Sigmoid colon (tissue), 7 donors: Measurements from ENCODE around the gene HRC. TPM values are rescaled to one million over a fixed set of nuclear protein-coding genes. Genes with fewer than 3 reads are reported as not detected.

Experiments used
- DNase-seq: peaks from one replicate; pipeline ENCODE4 v3.0.0-alpha.2; 2019
- H3K27ac ChIP-seq, 4 donors: fragments of 200-600 bp; sonication (generic); one replicate each; pipeline ENCODE4 v1.5.1; 2016 to 2019; ENCODE audit warnings: mild to moderate bottlenecking in 1 of 4
- H3K27me3 ChIP-seq, 3 donors: fragments of 200-600 bp; sonication (generic); one replicate each; pipeline ENCODE4 v1.5.1; 2019; ENCODE audit warnings: mild to moderate bottlenecking in 1 of 3
- H3K36me3 ChIP-seq, 4 donors: fragments of 200-600 bp; sonication (generic); one replicate each; pipeline ENCODE4 v1.5.1; 2016 to 2019
- H3K4me1 ChIP-seq, 4 donors: fragments of 200-600 bp; sonication (generic); one replicate each; pipeline ENCODE4 v1.5.1; 2017 to 2019
- H3K4me3 ChIP-seq, 4 donors: fragments of 200-600 bp; sonication (generic); one replicate each; pipeline ENCODE4 v1.5.1; 2017 to 2019; ENCODE audit warnings: mild to moderate bottlenecking in 2 of 4, moderate library complexity in 1 of 4
- H3K9me3 ChIP-seq, 4 donors: fragments of 200-600 bp in 3 of 4; sonication (generic) in 3 of 4; one replicate each; pipeline versions ENCODE4 v1.5.1 to v1.6.1; 2013 to 2019
- CTCF ChIP-seq, 4 experiments: fragments of 450-650 bp in 3 of 4; fragments of 200-600 bp in 1 of 4; IDR thresholded peaks; one replicate each; pipeline ENCODE4 v1.5.1; 2016 to 2019; ENCODE audit warnings: antibody characterized with exemption in 4 of 4, mild to moderate bottlenecking in 3 of 4, moderate library complexity in 2 of 4
- EP300 ChIP-seq, 4 donors: sonication (generic); formaldehyde crosslinking; IDR thresholded peaks; one replicate each; pipeline ENCODE4 v1.6.1; 2017; ENCODE audit warnings: antibody characterized with exemption in 4 of 4
- POLR2A ChIP-seq, 2 donors: fragments of 450-650 bp; IDR thresholded peaks; one replicate each; pipeline ENCODE4 v1.6.1; 2016; ENCODE audit warnings: antibody characterized with exemption in 2 of 2, mild to moderate bottlenecking in 2 of 2, moderate library complexity in 2 of 2
- POLR2AphosphoS5 ChIP-seq, 4 donors: sonication (generic); formaldehyde crosslinking; IDR thresholded peaks; one replicate each; pipeline ENCODE4 v1.6.1; 2017; ENCODE audit warnings: antibody characterized with exemption in 4 of 4
- WGBS, 2 donors: extraction: QIAGEN DNeasy Blood & Tissue Kit; methylation state at CpG; one replicate each; pipeline ENCODE4 v1.1.7; 2013; 5-methylcytosine and 5-hydroxymethylcytosine counted together
- intact Hi-C: fragments of 100-400 bp; cut with DNase I; formaldehyde crosslinking; loops from one replicate; pipeline ENCODE4 v1.15.1; 2023
- polyA plus RNA-seq, 3 donors: library from polyadenylated mRNA; stranded (reverse); fragments of 200-250 nt; gene quantifications; one replicate each; pipeline ENCODE4 v1.2.3, GENCODE V29; 2013
- total RNA-seq, 4 donors: library from RNA; depleted of rRNA; stranded (reverse); fragments of >200 nt; gene quantifications; one replicate each; pipeline ENCODE4 v1.1.0, GENCODE V29; 2016
- donor health status: healthy with polysubstance abuse.
- donor health status: Bipolar disorder and iron deficiency.
- donor health status: healthy.

HRC gene
- total and polyA plus RNA-seq, 7 donors = 0.16 to 6.6 (median 0.83) TPM

- Histone ChIP-seq H3K36me3 (no peaks in the 10 kb centered on the region), H3K4me1 (peaks cover 0 to 33% (median 28%) of the 10 kb centered on the region in 4 donors), H3K4me3 (peak within 1 kb of the TSS; percentile 33 to 69 (median 66)), H3K9me3 (no peaks in the 10 kb centered on the region), H3K27ac (peak within 1 kb of the TSS; percentile 91 to 96 (median 95)), H3K27me3 (no peaks in the 10 kb centered on the region)
- peak; percentile 80 for DNase-seq
- intact Hi-C loops = no loop called here
- no peak for TF ChIP-seq POLR2A (IDR thresholded peaks at IDR 0.05)
- peak in 2 of 4 donors; percentile 32 to 40 for TF ChIP-seq POLR2AphosphoS5 (IDR thresholded peaks at IDR 0.05)
- 1% methylated on average over 90 of the region's 90 CpGs for WGBS, 2 donors
Measured at GRCh38 chr19:49119411-49120324, 35.5 kb downstream of the HRC start, which contains the start of gene PPFIA3. Gene PPFIA3, plus strand, starts transcription at chr19:49119544. Its CDS starts 8,330 bp downstream, at chr19:49127874.

GRCh38 chr19:49118565-49119410 lies 36.4 kb downstream of the HRC start, which contains the start of gene C19orf73:
Gene C19orf73, minus strand, starts transcription at chr19:49119143. Its CDS starts 121 bp downstream, at chr19:49119022.
- no peaks in the 10 kb centered on the region for H3K36me3 ChIP-seq
- H3K9me3 ChIP-seq = no peaks in the 10 kb centered on the region
- intact Hi-C loops = no loop called here
- peak; percentile 97 for DNase-seq
- H3K27me3 ChIP-seq = no peaks in the 10 kb centered on the region
- WGBS, 2 donors = 1% methylated on average over 85 of the region's 85 CpGs
- TF ChIP-seq CTCF (IDR thresholded peaks at IDR 0.05) (peak in 1 of 4 experiments; percentile 13), EP300 (IDR thresholded peaks at IDR 0.05) (no peak), POLR2AphosphoS5 (IDR thresholded peaks at IDR 0.05) (peak; percentile 41 to 69 (median 68)), POLR2A (IDR thresholded peaks at IDR 0.05) (peak; percentile 12 to 29)
- H3K4me1 ChIP-seq = peaks cover 0 to 36% (median 31%) of the 10 kb centered on the region in 4 donors
- peak within 1 kb of the TSS; percentile 33 to 69 (median 66) for H3K4me3 ChIP-seq
- H3K27ac ChIP-seq = peak within 1 kb of the TSS; percentile 91 to 96 (median 95)

- H3K4me1 ChIP-seq = peaks cover 0 to 42% (median 34%) of the 10 kb centered on the region in 4 donors
- DNase-seq = no peak
- intact Hi-C loops = no loop called here
Measured at GRCh38 chr19:49117677-49118564, 37.3 kb downstream of the HRC start.

GRCh38 chr19:49116544-49116943 lies 38.7 kb downstream of the HRC start:
- H3K4me1 ChIP-seq = peaks cover 0 to 42% (median 34%) of the 10 kb centered on the region in 4 donors
- no peak overlapping the region for H3K4me3 ChIP-seq
- no peak for DNase-seq
- H3K9me3 ChIP-seq = no peaks in the 10 kb centered on the region
- intact Hi-C loops = no loop called here
- TF ChIP-seq POLR2AphosphoS5 (IDR thresholded peaks at IDR 0.05) = no peak
- no peak for TF ChIP-seq POLR2A (IDR thresholded peaks at IDR 0.05)
- no peak for TF ChIP-seq CTCF (IDR thresholded peaks at IDR 0.05)
- TF ChIP-seq EP300 (IDR thresholded peaks at IDR 0.05) = no peak
- no peaks in the 10 kb centered on the region for H3K27me3 ChIP-seq
- H3K27ac ChIP-seq = no peak overlapping the region
- no peaks in the 10 kb centered on the region for H3K36me3 ChIP-seq
- WGBS, 2 donors = 31 to 48% methylated on average over 1 of the region's 1 CpG

More at GRCh38 chr19:49117677-49118564, 37.3 kb downstream of the HRC start:
- Histone ChIP-seq H3K27me3 (no peaks in the 10 kb centered on the region), H3K27ac (peak overlapping the region; percentile 91 to 96 (median 95)), H3K9me3 (no peaks in the 10 kb centered on the region), H3K4me3 (peak overlapping the region; percentile 33 to 69 (median 66)), H3K36me3 (no peaks in the 10 kb centered on the region)
- TF ChIP-seq CTCF (IDR thresholded peaks at IDR 0.05) (no peak), POLR2A (IDR thresholded peaks at IDR 0.05) (no peak), EP300 (IDR thresholded peaks at IDR 0.05) (no peak), POLR2AphosphoS5 (IDR thresholded peaks at IDR 0.05) (no peak)
- WGBS, 2 donors = 63 to 70% methylated on average over 26 of the region's 26 CpGs
